ENCODE data around the gene SMCHD1. TPM values are rescaled to one million over a fixed set of nuclear protein-coding genes. Genes with fewer than 3 reads are reported as not detected.

SMCHD1 gene
- total and polyA plus RNA-seq, 7 donors, result 6.2 to 23.0 (median 20.3) TPM

DNA sequence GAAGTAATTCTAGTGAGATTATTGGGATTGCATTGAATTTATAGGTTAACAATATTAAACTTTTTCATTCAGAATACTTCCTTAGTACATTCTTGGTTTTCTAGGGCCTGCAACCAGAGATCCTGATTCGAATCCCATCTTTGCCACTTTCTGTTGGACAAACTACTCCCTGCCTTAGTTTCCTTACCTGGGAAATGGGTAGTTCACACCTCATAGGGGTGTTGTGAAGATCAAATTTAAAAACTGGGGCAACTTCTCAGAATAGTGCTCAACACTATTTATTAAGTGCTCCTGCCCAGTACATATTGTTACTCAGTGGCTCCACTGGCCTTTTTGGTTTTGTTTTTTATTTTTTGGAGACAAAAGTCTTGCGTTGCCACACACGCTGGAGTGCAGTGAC is 43.5 kb downstream of the SMCHD1 start:
- TF ChIP-seq, protein P1, sequence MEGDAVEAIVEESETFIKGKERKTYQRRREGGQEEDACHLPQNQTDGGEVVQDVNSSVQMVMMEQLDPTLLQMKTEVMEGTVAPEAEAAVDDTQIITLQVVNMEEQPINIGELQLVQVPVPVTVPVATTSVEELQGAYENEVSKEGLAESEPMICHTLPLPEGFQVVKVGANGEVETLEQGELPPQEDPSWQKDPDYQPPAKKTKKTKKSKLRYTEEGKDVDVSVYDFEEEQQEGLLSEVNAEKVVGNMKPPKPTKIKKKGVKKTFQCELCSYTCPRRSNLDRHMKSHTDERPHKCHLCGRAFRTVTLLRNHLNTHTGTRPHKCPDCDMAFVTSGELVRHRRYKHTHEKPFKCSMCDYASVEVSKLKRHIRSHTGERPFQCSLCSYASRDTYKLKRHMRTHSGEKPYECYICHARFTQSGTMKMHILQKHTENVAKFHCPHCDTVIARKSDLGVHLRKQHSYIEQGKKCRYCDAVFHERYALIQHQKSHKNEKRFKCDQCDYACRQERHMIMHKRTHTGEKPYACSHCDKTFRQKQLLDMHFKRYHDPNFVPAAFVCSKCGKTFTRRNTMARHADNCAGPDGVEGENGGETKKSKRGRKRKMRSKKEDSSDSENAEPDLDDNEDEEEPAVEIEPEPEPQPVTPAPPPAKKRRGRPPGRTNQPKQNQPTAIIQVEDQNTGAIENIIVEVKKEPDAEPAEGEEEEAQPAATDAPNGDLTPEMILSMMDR (IDR thresholded peaks at IDR 0.05), result no peak
- 65 to 66% (median 65%) methylated on average over 3 of the region's 3 CpGs for WGBS, 3 donors
- Histone ChIP-seq H3K27ac (no peak overlapping the region), H3K4me3 (no peak overlapping the region), H3K4me1 (no peaks in the 10 kb centered on the region), H3K9me3 (no peaks in the 10 kb centered on the region), H3K36me3 (ENCODE audit: insufficient read depth in 1 of 2, low read depth in 1 of 2) (peaks cover 6 to 99% of the 10 kb centered on the region in 2 donors), H3K27me3 (ENCODE audit: insufficient read depth in 3 of 3, low read length in 2 of 3) (no peaks in the 10 kb centered on the region)
- no peak for DNase-seq
- intact Hi-C loops (cut with DNase I), result no loop called here
- no peak for ATAC-seq

DNA sequence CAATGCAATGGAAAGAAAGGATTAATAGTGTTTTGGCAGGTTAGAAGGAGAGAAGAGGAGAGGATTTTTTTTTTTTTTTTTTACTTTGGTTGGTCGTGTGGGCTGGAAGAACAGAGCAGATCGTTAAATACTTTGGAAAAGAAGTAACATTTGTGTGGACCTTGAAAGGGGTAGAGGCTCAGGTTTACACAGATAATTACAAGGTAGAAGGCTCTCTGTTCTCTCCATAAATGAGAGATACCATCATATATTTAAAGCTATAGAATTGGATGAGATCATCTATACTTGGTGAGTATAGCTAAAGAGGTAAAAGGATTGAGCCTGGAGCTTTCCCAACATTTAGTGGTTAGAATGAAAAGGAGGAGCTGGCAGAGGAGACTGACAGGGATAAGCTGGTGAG is 49.0 kb downstream of the SMCHD1 start:
- H3K4me1 ChIP-seq, result no peaks in the 10 kb centered on the region
- TF ChIP-seq, protein P1 (IDR thresholded peaks at IDR 0.05), result no peak

GRCh38 chr18:2706903-2707302 is 51.4 kb downstream of the SMCHD1 start:
- intact Hi-C loops (cut with DNase I), result no loop called here
- TF ChIP-seq, protein P1 (IDR thresholded peaks at IDR 0.05), result no peak
- H3K4me1 ChIP-seq, result no peaks in the 10 kb centered on the region
- no peaks in the 10 kb centered on the region for H3K9me3 ChIP-seq
- ATAC-seq, result no peak
- no peaks in the 10 kb centered on the region for H3K27me3 ChIP-seq (ENCODE audit: insufficient read depth in 3 of 3, low read length in 2 of 3)
- H3K4me3 ChIP-seq, result no peak overlapping the region
- no peak for DNase-seq
- no peak overlapping the region for H3K27ac ChIP-seq
- WGBS, 3 donors, result 86 to 88% (median 88%) methylated on average over 6 of the region's 6 CpGs
- peaks cover 0 to 94% of the 10 kb centered on the region in 2 donors for H3K36me3 ChIP-seq (ENCODE audit: insufficient read depth in 1 of 2, low read depth in 1 of 2)

More for the DNA sequence above, 49.0 kb downstream of the SMCHD1 start:
- H3K4me3 ChIP-seq, result no peak overlapping the region
- DNase-seq, result no peak
- ATAC-seq, result no peak
- no peaks in the 10 kb centered on the region for H3K9me3 ChIP-seq
- peaks cover 3 to 98% of the 10 kb centered on the region in 2 donors for H3K36me3 ChIP-seq (ENCODE audit: insufficient read depth in 1 of 2, low read depth in 1 of 2)
- WGBS, 3 donors, result 80 to 93% (median 92%) methylated on average over 2 of the region's 2 CpGs
- no peaks in the 10 kb centered on the region for H3K27me3 ChIP-seq (ENCODE audit: insufficient read depth in 3 of 3, low read length in 2 of 3)
- H3K27ac ChIP-seq, result no peak overlapping the region
- intact Hi-C loops (cut with DNase I), result no loop called here

- intact Hi-C loops (cut with DNase I), result no loop called here
- DNase-seq, result no peak
- WGBS, 3 donors, result 87 to 96% (median 95%) methylated on average over 2 of the region's 2 CpGs
- Histone ChIP-seq H3K9me3 (no peaks in the 10 kb centered on the region), H3K27ac (no peak overlapping the region), H3K27me3 (ENCODE audit: insufficient read depth in 3 of 3, low read length in 2 of 3) (no peaks in the 10 kb centered on the region), H3K4me1 (no peaks in the 10 kb centered on the region), H3K4me3 (no peak overlapping the region), H3K36me3 (ENCODE audit: insufficient read depth in 1 of 2, low read depth in 1 of 2) (peaks cover 3 to 95% of the 10 kb centered on the region in 2 donors)
- ATAC-seq, result no peak
- TF ChIP-seq, protein P1 (IDR thresholded peaks at IDR 0.05), result no peak
These were observed 52.1 kb downstream of the SMCHD1 start for GRCh38 chr18:2707551-2708168.

- TF ChIP-seq, protein P1 (IDR thresholded peaks at IDR 0.05), result no peak
- DNase-seq (no peak), ATAC-seq (no peak)
- H3K27me3 ChIP-seq (ENCODE audit: insufficient read depth in 3 of 3, low read length in 2 of 3), result no peaks in the 10 kb centered on the region
- no peaks in the 10 kb centered on the region for H3K9me3 ChIP-seq
- H3K27ac ChIP-seq, result no peak overlapping the region
- no peaks in the 10 kb centered on the region for H3K4me1 ChIP-seq
- intact Hi-C loops (cut with DNase I), result no loop called here
- peaks cover 3 to 92% of the 10 kb centered on the region in 2 donors for H3K36me3 ChIP-seq (ENCODE audit: insufficient read depth in 1 of 2, low read depth in 1 of 2)
- WGBS, 3 donors, result 68 to 73% (median 70%) methylated on average over 4 of the region's 4 CpGs
- H3K4me3 ChIP-seq, result no peak overlapping the region
These were observed 53.8 kb downstream of the SMCHD1 start for GRCh38 chr18:2709316-2709715.

Measured in psoas muscle (tissue), 8 donors.